HG03571 (cell line): Measurements from ENCODE around the gene RAB13.

Experiments used
- ATAC-seq: cut with Tn5 transposase; IDR thresholded peaks from one replicate; pipeline ENCODE4 v1.9.1; 2021; ENCODE audit not compliant: unreplicated experiment

RAB13 gene

GRCh38 chr1:153957744-153958110 lies 28.4 kb downstream of the RAB13 start:
- ATAC-seq: peak; percentile 25

GRCh38 chr1:153956997-153957715 lies 29.0 kb downstream of the RAB13 start:
- no peak for ATAC-seq

- no peak for ATAC-seq
Observed at GRCh38 chr1:153954826-153955225, 31.3 kb downstream of the RAB13 start.

- no peak for ATAC-seq
Observed at GRCh38 chr1:153953859-153954365, 32.2 kb downstream of the RAB13 start.

- no peak for ATAC-seq
Observed at GRCh38 chr1:153951801-153952200, 34.3 kb downstream of the RAB13 start.

- ATAC-seq: no peak
Observed at GRCh38 chr1:153951183-153951582, 35.0 kb downstream of the RAB13 start.

- peak; percentile 54 for ATAC-seq
Observed at GRCh38 chr1:153946622-153947241, 39.4 kb downstream of the RAB13 start, which contains the start of gene DENND4B. DENND4B (minus strand) TSS chr1:153946718; CDS start chr1:153944374, 2,344 bp downstream.

GRCh38 chr1:153945795-153946621 lies 40.1 kb downstream of the RAB13 start:
- ATAC-seq: peak; percentile 63

- ATAC-seq: peak; percentile 5
Observed at GRCh38 chr1:153945131-153945794, 40.9 kb downstream of the RAB13 start.

GRCh38 chr1:153944827-153945117 lies 41.4 kb downstream of the RAB13 start:
- no peak for ATAC-seq

GRCh38 chr1:153944005-153944826 lies 41.9 kb downstream of the RAB13 start:
- ATAC-seq: no peak

- no peak for ATAC-seq
Observed at GRCh38 chr1:153942766-153943549, 43.2 kb downstream of the RAB13 start.

GRCh38 chr1:153941826-153942725 lies 44.1 kb downstream of the RAB13 start:
- ATAC-seq: no peak

GRCh38 chr1:153940756-153941155 lies 45.4 kb downstream of the RAB13 start:
- ATAC-seq: no peak

- ATAC-seq: no peak
Observed at GRCh38 chr1:153939476-153939875, 46.7 kb downstream of the RAB13 start.

- ATAC-seq: no peak
Observed at GRCh38 chr1:153938996-153939395, 47.1 kb downstream of the RAB13 start.

GRCh38 chr1:153937331-153937730 lies 48.8 kb downstream of the RAB13 start:
- no peak for ATAC-seq

- ATAC-seq: no peak
Observed at GRCh38 chr1:153936011-153936802, 49.9 kb downstream of the RAB13 start.
